Suprapubic skin (tissue), 4 donors: Measurements from ENCODE around the gene SUGP1. TPM values are rescaled to one million over a fixed set of nuclear protein-coding genes. Genes with fewer than 3 reads are reported as not detected.
A peak's percentile ranks its signal among the peaks of the same experiment; 100 is the strongest.

ENCODE experiments used
- DNase-seq, 2 donors: peaks; one replicate each; pipeline ENCODE4 v3.0.0-alpha.2; 2019; ENCODE audit warnings: low spot score in 2 of 2
- H3K27ac ChIP-seq: fragments of 200-600 bp; sonication (generic); one replicate; pipeline ENCODE4 v1.5.1; 2019
- H3K27me3 ChIP-seq: fragments of 200-600 bp; sonication (generic); one replicate; pipeline ENCODE4 v1.5.1; 2019
- H3K36me3 ChIP-seq: fragments of 200-600 bp; sonication (generic); one replicate; pipeline ENCODE4 v1.5.1; 2019
- H3K4me1 ChIP-seq: fragments of 200-600 bp; sonication (generic); one replicate; pipeline ENCODE4 v1.5.1; 2019
- H3K4me3 ChIP-seq: fragments of 200-600 bp; sonication (generic); one replicate; pipeline ENCODE4 v1.5.1; 2019; ENCODE audit warnings: mild to moderate bottlenecking
- H3K9me3 ChIP-seq: fragments of 200-600 bp; sonication (generic); one replicate; pipeline ENCODE4 v1.5.1; 2019
- CTCF ChIP-seq, 2 donors: fragments of 200-600 bp in 1 of 2; fragments of 450-650 bp in 1 of 2; sonication (generic) in 1 of 2; IDR thresholded peaks; one replicate each; pipeline ENCODE4 v1.5.1; 2016 to 2019; ENCODE audit warnings: antibody characterized with exemption in 2 of 2, mild to moderate bottlenecking in 1 of 2, moderate library complexity in 1 of 2
- EP300 ChIP-seq: sonication (generic); formaldehyde crosslinking; IDR thresholded peaks from one replicate; pipeline ENCODE4 v1.6.1; 2017; ENCODE audit warnings: antibody characterized with exemption
- POLR2A ChIP-seq, 2 donors: fragments of 450-650 bp; IDR thresholded peaks; one replicate each; pipeline ENCODE4 v1.6.1; 2017; ENCODE audit warnings: antibody characterized with exemption in 2 of 2, mild to moderate bottlenecking in 2 of 2, moderate library complexity in 2 of 2
- POLR2AphosphoS5 ChIP-seq, 3 donors: sonication (generic); formaldehyde crosslinking; IDR thresholded peaks; one replicate each; pipeline ENCODE4 v1.6.1; 2017; ENCODE audit warnings: antibody characterized with exemption in 3 of 3
- WGBS: methylation state at CpG from one replicate; pipeline ENCODE4 v1.1.5; 2018; 5-methylcytosine and 5-hydroxymethylcytosine counted together
- total RNA-seq, 4 donors: library from RNA; depleted of rRNA; stranded (reverse); fragments of >200 nt; gene quantifications; one replicate each; pipeline ENCODE4 v1.1.0, GENCODE V29; 2016

The SUGP1 gene
- total RNA-seq, 4 donors from 2014 or later = 23.1 to 64.8 (median 31.3) TPM

GRCh38 chr19:19319732-19320360 is 463 bp downstream of the SUGP1 start:
- H3K4me1 ChIP-seq = peaks cover 40% of the 10 kb centered on the region
- peak overlapping the region; percentile 89 for H3K4me3 ChIP-seq
- WGBS = 7% methylated on average over 28 of the region's 32 CpGs
- no peak for TF ChIP-seq POLR2AphosphoS5 (IDR thresholded peaks at IDR 0.05)
- TF ChIP-seq POLR2A (IDR thresholded peaks at IDR 0.05) = no peak
- no peak for TF ChIP-seq EP300
- TF ChIP-seq CTCF (IDR thresholded peaks at IDR 0.05) = no peak
- H3K9me3 ChIP-seq = no peaks in the 10 kb centered on the region
- H3K27me3 ChIP-seq = no peaks in the 10 kb centered on the region
- H3K36me3 ChIP-seq = peaks cover 27% of the 10 kb centered on the region
- no peak for DNase-seq
- H3K27ac ChIP-seq = peak overlapping the region; percentile 94

GRCh38 chr19:19316082-19316481 is 4.2 kb downstream of the SUGP1 start:
- H3K27ac ChIP-seq = no peak overlapping the region
- no peaks in the 10 kb centered on the region for H3K9me3 ChIP-seq
- peaks cover 41% of the 10 kb centered on the region for H3K36me3 ChIP-seq
- 90% methylated on average over 1 of the region's 1 CpG for WGBS
- peaks cover 10% of the 10 kb centered on the region for H3K4me1 ChIP-seq
- H3K27me3 ChIP-seq = no peaks in the 10 kb centered on the region
- H3K4me3 ChIP-seq = no peak overlapping the region
- TF ChIP-seq CTCF (IDR thresholded peaks at IDR 0.05) (no peak), EP300 (no peak), POLR2AphosphoS5 (IDR thresholded peaks at IDR 0.05) (no peak), POLR2A (IDR thresholded peaks at IDR 0.05) (no peak)
- no peak for DNase-seq

GRCh38 chr19:19315444-19315843 is 4.9 kb downstream of the SUGP1 start:
- H3K36me3 ChIP-seq = peaks cover 45% of the 10 kb centered on the region
- TF ChIP-seq EP300 (no peak), POLR2A (IDR thresholded peaks at IDR 0.05) (no peak), CTCF (IDR thresholded peaks at IDR 0.05) (no peak), POLR2AphosphoS5 (IDR thresholded peaks at IDR 0.05) (no peak)
- no peaks in the 10 kb centered on the region for H3K27me3 ChIP-seq
- peaks cover 10% of the 10 kb centered on the region for H3K4me1 ChIP-seq
- H3K9me3 ChIP-seq = no peaks in the 10 kb centered on the region
- no peak overlapping the region for H3K4me3 ChIP-seq
- DNase-seq = no peak
- WGBS = 100% methylated on average over 2 of the region's 2 CpGs
- H3K27ac ChIP-seq = no peak overlapping the region

- Histone ChIP-seq H3K36me3 (peaks cover 87% of the 10 kb centered on the region), H3K4me1 (no peaks in the 10 kb centered on the region), H3K4me3 (no peak overlapping the region), H3K9me3 (no peaks in the 10 kb centered on the region), H3K27me3 (no peaks in the 10 kb centered on the region), H3K27ac (no peak overlapping the region)
- 95% methylated on average over 10 of the region's 10 CpGs for WGBS
- TF ChIP-seq EP300 (no peak), CTCF (IDR thresholded peaks at IDR 0.05) (no peak), POLR2AphosphoS5 (IDR thresholded peaks at IDR 0.05) (no peak), POLR2A (IDR thresholded peaks at IDR 0.05) (no peak)
- DNase-seq = no peak
Measured at GRCh38 chr19:19308373-19308772, 11.9 kb downstream of the SUGP1 start.

GRCh38 chr19:19306191-19306590 is 14.1 kb downstream of the SUGP1 start:
- Histone ChIP-seq H3K36me3 (peaks cover 95% of the 10 kb centered on the region), H3K4me1 (no peaks in the 10 kb centered on the region), H3K4me3 (no peak overlapping the region), H3K27ac (no peak overlapping the region), H3K9me3 (no peaks in the 10 kb centered on the region), H3K27me3 (no peaks in the 10 kb centered on the region)
- TF ChIP-seq EP300 = no peak
- TF ChIP-seq POLR2AphosphoS5 (IDR thresholded peaks at IDR 0.05) = no peak
- TF ChIP-seq POLR2A (IDR thresholded peaks at IDR 0.05) = no peak
- TF ChIP-seq CTCF (IDR thresholded peaks at IDR 0.05) = no peak
- no peak for DNase-seq
- 81% methylated on average over 8 of the region's 9 CpGs for WGBS
